OCI-LY3 (cell line): ENCODE data around the gene RAD51B.

Source experiments
- H2AFZ ChIP-seq: fragments of 200-600, 300-600 bp; shearing (Covaris generic); 2 replicates; pipeline ENCODE4 v1.6.0; 2014; ENCODE audit warnings: antibody characterized with exemption, low read depth, low read length
- H3K27ac ChIP-seq: fragments of 200-600, 300-600 bp; sonication (generic); 2 replicates; pipeline ENCODE4 v1.5.1; 2014; ENCODE audit warnings: mild to moderate bottlenecking, low read length, moderate library complexity, mixed read lengths
- H3K27me3 ChIP-seq: fragments of 200-600, 300-600 bp; sonication (generic); 2 replicates; pipeline ENCODE4 v1.6.1; 2014; ENCODE audit warnings: low read depth, low read length, mixed read lengths
- H3K36me3 ChIP-seq: fragments of 200-600, 300-600 bp; sonication (generic); replicated peaks from 2 replicates; pipeline ENCODE3; 2014; ENCODE audit warnings: low read depth, low read length, mixed read lengths
- H3K4me1 ChIP-seq: fragments of 300-600, 200-600 bp; sonication (generic); 2 replicates; pipeline ENCODE4 v1.6.1; 2014; ENCODE audit warnings: low read length, mixed read lengths
- H3K4me2 ChIP-seq: fragments of 200-600, 300-600 bp; sonication (generic); 2 replicates; pipeline ENCODE4 v1.6.1; 2014; ENCODE audit warnings: low read length, mixed read lengths
- H3K4me3 ChIP-seq: fragments of 300-600, 200-600 bp; sonication (generic); 2 replicates; pipeline ENCODE4 v1.5.1; 2014; ENCODE audit warnings: antibody characterized with exemption, mild to moderate bottlenecking, low read length, moderate library complexity
- H3K79me2 ChIP-seq: fragments of 300-600, 200-600 bp; shearing (Covaris generic); 2 replicates; pipeline ENCODE4 v1.6.1; 2014; ENCODE audit warnings: mild to moderate bottlenecking, low read length, mixed read lengths
- H3K9ac ChIP-seq: fragments of 300-600, 200-600 bp; shearing (Covaris generic); 2 replicates; pipeline ENCODE4 v1.6.0; 2014; ENCODE audit warnings: mild to moderate bottlenecking, low read length, moderate library complexity
- H3K9me3 ChIP-seq: fragments of 200-600, 300-600 bp; shearing (Covaris generic); 2 replicates; pipeline ENCODE4 v1.6.1; 2014; ENCODE audit warnings: low read length, mixed read lengths; ENCODE audit not compliant: insufficient read depth
- H4K20me1 ChIP-seq: fragments of 200-600, 300-600 bp; sonication (generic); 2 replicates; pipeline ENCODE4 v1.6.1; 2016; ENCODE audit warnings: low read length, mixed read lengths; ENCODE audit not compliant: insufficient read depth
- EZH2phosphoT487 ChIP-seq: fragments of 200-600 bp; shearing (Covaris generic); IDR thresholded peaks from 2 replicates; pipeline ENCODE4 v1.6.1; 2018; ENCODE audit warnings: antibody characterized with exemption, mixed run types, low read depth
- TF ChIP-seq, protein P1 (sequence below): fragments of 200-600, 300-600 bp; sonication (generic); IDR thresholded peaks from 2 replicates; pipeline ENCODE4 v1.5.1; 2014; ENCODE audit warnings: antibody characterized with exemption, low read length, low read depth

Gene RAD51B

DNA sequence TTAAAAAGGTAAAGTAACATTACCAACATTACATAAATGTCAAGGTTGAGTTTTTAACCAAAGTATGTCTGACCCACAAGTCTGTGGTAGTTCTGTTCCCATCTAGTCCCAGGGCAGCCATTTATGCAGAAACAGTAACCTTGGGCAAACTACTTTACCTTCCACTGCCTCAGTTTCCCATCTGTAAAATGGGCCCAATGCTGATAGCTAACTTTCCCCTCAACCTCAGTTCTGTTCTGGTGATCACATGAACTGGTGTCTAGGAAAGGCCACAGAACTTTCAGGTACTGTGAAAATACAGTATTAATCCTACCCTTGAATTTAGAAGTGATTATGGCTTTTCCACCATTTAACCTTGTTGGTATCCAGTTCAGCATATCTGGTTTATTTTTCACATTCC, 859.7 kb downstream of the RAD51B start:
- Histone ChIP-seq H3K4me2 (no peak overlapping the region), H2AFZ (no peak overlapping the region), H3K36me3 (no peaks in the 10 kb centered on the region), H3K79me2 (no peaks in the 10 kb centered on the region), H3K9me3 (no peaks in the 10 kb centered on the region), H3K27me3 (no peaks in the 10 kb centered on the region), H3K4me3 (no peak overlapping the region), H3K4me1 (peaks cover 39% of the 10 kb centered on the region), H3K27ac (no peak overlapping the region), H3K9ac (no peak overlapping the region), H4K20me1 (no peaks in the 10 kb centered on the region)
- no peak for TF ChIP-seq EZH2phosphoT487
- TF ChIP-seq, protein P1, sequence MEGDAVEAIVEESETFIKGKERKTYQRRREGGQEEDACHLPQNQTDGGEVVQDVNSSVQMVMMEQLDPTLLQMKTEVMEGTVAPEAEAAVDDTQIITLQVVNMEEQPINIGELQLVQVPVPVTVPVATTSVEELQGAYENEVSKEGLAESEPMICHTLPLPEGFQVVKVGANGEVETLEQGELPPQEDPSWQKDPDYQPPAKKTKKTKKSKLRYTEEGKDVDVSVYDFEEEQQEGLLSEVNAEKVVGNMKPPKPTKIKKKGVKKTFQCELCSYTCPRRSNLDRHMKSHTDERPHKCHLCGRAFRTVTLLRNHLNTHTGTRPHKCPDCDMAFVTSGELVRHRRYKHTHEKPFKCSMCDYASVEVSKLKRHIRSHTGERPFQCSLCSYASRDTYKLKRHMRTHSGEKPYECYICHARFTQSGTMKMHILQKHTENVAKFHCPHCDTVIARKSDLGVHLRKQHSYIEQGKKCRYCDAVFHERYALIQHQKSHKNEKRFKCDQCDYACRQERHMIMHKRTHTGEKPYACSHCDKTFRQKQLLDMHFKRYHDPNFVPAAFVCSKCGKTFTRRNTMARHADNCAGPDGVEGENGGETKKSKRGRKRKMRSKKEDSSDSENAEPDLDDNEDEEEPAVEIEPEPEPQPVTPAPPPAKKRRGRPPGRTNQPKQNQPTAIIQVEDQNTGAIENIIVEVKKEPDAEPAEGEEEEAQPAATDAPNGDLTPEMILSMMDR = no peak

DNA sequence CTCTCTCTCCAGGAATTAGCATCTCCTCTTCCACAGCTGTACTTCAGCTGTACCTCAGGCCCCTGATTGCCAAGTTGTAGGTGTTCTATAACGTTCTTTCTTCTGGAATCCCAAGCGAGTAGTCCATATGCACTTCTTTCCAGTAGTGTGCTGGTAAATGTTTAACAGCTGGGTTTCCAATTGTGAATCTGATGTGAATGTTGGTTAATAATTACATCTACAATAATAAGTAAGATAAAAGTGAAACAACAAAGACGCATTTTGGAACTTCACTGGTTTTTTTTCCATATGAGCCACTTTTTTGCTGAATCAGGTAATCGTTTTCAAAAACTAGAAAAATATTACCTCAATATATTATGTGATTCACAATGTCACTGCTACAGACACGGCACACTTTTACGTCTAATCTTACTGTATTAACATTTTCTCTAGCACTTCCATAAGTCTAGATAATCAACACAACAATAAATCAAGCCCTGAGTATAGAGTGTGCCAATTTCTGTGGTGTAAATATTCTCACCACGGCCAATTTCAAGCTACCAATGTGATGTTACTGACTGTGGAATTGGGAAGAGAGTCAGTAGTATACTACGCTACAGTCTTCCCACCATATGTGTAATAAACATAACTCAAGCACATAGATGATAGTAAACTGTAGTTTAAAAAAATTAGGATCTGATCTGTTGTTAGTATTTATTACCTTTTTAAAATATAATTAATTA, 860.3 kb downstream of the RAD51B start:
- Histone ChIP-seq H3K9me3 (no peaks in the 10 kb centered on the region), H2AFZ (no peak overlapping the region), H3K27me3 (no peaks in the 10 kb centered on the region), H3K27ac (no peak overlapping the region), H3K79me2 (no peaks in the 10 kb centered on the region), H3K4me2 (no peak overlapping the region), H3K4me3 (no peak overlapping the region), H3K36me3 (no peaks in the 10 kb centered on the region), H3K4me1 (peaks cover 40% of the 10 kb centered on the region), H4K20me1 (no peaks in the 10 kb centered on the region), H3K9ac (no peak overlapping the region)
- TF ChIP-seq, protein P1 = no peak
- no peak for TF ChIP-seq EZH2phosphoT487

DNA sequence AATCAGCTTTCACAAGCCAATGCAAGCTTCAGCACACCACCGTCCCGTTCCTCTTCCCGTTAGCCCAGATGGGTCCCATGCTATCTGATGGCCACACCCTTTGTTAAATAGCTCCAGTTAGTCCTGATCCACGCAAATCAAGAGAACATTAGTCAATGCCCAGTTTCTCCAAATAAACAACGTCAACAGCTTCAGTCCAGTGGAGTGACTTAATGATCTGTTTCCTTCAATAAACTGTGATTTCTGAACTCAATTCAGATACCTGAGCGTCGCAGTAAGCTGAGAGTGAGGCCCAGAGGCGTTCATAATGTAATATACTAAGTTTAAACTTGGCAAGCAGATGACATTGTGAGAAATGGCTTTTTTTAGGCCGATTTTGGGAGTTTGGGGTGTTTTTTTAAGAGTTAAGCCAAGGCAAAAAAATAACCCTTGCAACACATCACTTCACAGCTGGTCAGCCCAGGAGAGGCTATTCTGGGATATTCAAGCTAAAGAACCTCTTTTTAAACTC, 861.0 kb downstream of the RAD51B start:
- H3K36me3 ChIP-seq = no peaks in the 10 kb centered on the region
- H3K9ac ChIP-seq = no peak overlapping the region
- peaks cover 45% of the 10 kb centered on the region for H3K4me1 ChIP-seq
- H3K27me3 ChIP-seq = no peaks in the 10 kb centered on the region
- no peak overlapping the region for H2AFZ ChIP-seq
- no peak for TF ChIP-seq EZH2phosphoT487
- TF ChIP-seq, protein P1 = no peak
- no peak overlapping the region for H3K4me2 ChIP-seq
- no peaks in the 10 kb centered on the region for H4K20me1 ChIP-seq
- H3K9me3 ChIP-seq = no peaks in the 10 kb centered on the region
- H3K27ac ChIP-seq = no peak overlapping the region
- no peak overlapping the region for H3K4me3 ChIP-seq
- no peaks in the 10 kb centered on the region for H3K79me2 ChIP-seq

DNA sequence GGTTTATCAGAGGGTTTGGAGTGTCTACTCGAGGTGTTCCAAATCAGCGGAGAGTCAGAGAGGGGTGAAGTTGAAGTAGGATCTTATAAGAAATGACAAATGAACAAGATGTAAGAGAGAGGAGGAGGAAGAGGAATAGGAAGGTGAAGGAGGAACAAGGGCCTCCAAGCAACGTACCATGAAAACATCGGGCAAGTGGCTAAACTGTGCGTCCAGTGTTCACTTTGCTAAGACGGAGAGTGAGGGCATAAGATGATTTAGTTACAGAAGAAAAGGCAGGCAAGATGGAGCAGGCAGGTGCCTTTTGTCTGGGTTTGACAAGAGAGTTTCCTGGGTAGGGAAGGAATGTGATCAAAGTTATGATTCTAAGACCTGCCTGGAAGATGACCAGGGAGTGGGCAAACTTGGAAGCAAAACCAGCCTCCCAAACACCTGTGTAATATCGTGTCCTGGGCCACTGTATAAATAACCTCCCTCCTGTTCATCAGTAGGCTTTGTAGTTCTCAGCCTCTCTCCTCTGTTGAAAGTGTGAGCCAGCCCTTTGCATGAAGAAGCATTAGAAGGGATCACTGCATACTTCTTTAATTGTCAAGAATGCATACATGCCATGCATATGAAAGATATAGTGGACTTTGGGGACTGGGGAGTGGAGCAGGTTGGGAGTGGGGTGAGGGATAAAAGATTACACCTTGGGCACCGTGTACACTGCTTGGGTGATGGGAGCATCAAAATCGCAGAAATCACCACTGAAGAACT, 861.9 kb downstream of the RAD51B start:
- Histone ChIP-seq H3K4me2 (no peak overlapping the region), H3K9me3 (no peaks in the 10 kb centered on the region), H3K9ac (no peak overlapping the region), H2AFZ (no peak overlapping the region), H3K27ac (no peak overlapping the region), H3K79me2 (no peaks in the 10 kb centered on the region), H3K4me3 (no peak overlapping the region), H4K20me1 (no peaks in the 10 kb centered on the region), H3K4me1 (peaks cover 46% of the 10 kb centered on the region), H3K36me3 (no peaks in the 10 kb centered on the region), H3K27me3 (no peaks in the 10 kb centered on the region)
- TF ChIP-seq EZH2phosphoT487 = no peak
- TF ChIP-seq, protein P1 = no peak
